HG03432 (cell line): Measurements from ENCODE around the gene PRR14L.
"Not testable (repeated sequence)": the region's sequence is repeated elsewhere in the genome, so short reads cannot be mapped to it uniquely, and the experiment has no call there.

Experiments
- ATAC-seq: cut with Tn5 transposase; IDR thresholded peaks from one replicate; pipeline ENCODE4 v1.9.1; 2021; ENCODE audit warnings: mild to moderate bottlenecking, moderate library complexity; ENCODE audit not compliant: unreplicated experiment

PRR14L gene

GRCh38 chr22:31749636-31750364 is at the start of gene PRR14L:
Gene PRR14L, minus strand, starts transcription at chr22:31750132. Its CDS starts 11,272 bp downstream, at chr22:31738860.
- peak; percentile 65 for ATAC-seq

GRCh38 chr22:31799358-31799757 is 49.4 kb upstream of the PRR14L start:
- ATAC-seq, result not testable (repeated sequence)

- ATAC-seq, result no peak
Observed at GRCh38 chr22:31790240-31790639, 40.3 kb upstream of the PRR14L start.

GRCh38 chr22:31789803-31790202 is 39.9 kb upstream of the PRR14L start:
- ATAC-seq, result no peak

GRCh38 chr22:31776231-31776630 is 26.3 kb upstream of the PRR14L start:
- ATAC-seq, result no peak

GRCh38 chr22:31773416-31773815 is 23.5 kb upstream of the PRR14L start:
- ATAC-seq, result no peak

GRCh38 chr22:31768422-31769059 is 18.6 kb upstream of the PRR14L start:
- ATAC-seq, result no peak

- no peak for ATAC-seq
Observed at GRCh38 chr22:31764785-31765184, 14.9 kb upstream of the PRR14L start.

- not testable (repeated sequence) for ATAC-seq
Observed at GRCh38 chr22:31758860-31759259, 8.9 kb upstream of the PRR14L start.

GRCh38 chr22:31757265-31757664 is 7.3 kb upstream of the PRR14L start:
- no peak for ATAC-seq

GRCh38 chr22:31754813-31755212 is 4.9 kb upstream of the PRR14L start:
- no peak for ATAC-seq

- peak; percentile 73 for ATAC-seq
Observed at GRCh38 chr22:31753634-31754501, 3.9 kb upstream of the PRR14L start, which contains the start of gene DEPDC5. Gene DEPDC5, plus strand, starts transcription at chr22:31754019. Its CDS starts 903 bp downstream, at chr22:31754922.

GRCh38 chr22:31753005-31753633 is 3.2 kb upstream of the PRR14L start:
- peak; percentile 11 for ATAC-seq

GRCh38 chr22:31752096-31752847 is 2.3 kb upstream of the PRR14L start:
- ATAC-seq, result no peak

- ATAC-seq, result no peak
Observed at GRCh38 chr22:31750365-31751284, 693 bp upstream of the PRR14L start.

GRCh38 chr22:31748490-31748889 is 1.4 kb downstream of the PRR14L start:
- ATAC-seq, result no peak

GRCh38 chr22:31747441-31747840 is 2.5 kb downstream of the PRR14L start:
- ATAC-seq, result no peak

GRCh38 chr22:31743871-31744270 is 6.1 kb downstream of the PRR14L start:
- ATAC-seq, result no peak

- no peak for ATAC-seq
Observed at GRCh38 chr22:31742682-31743081, 7.2 kb downstream of the PRR14L start.
